Measurements from ENCODE around the gene COPZ2.
A peak's percentile ranks its signal among the peaks of the same experiment; 100 is the strongest.
"Not testable (repeated sequence)": the region's sequence is repeated elsewhere in the genome, so short reads cannot be mapped to it uniquely, and the experiment has no call there.

The COPZ2 gene

DNA sequence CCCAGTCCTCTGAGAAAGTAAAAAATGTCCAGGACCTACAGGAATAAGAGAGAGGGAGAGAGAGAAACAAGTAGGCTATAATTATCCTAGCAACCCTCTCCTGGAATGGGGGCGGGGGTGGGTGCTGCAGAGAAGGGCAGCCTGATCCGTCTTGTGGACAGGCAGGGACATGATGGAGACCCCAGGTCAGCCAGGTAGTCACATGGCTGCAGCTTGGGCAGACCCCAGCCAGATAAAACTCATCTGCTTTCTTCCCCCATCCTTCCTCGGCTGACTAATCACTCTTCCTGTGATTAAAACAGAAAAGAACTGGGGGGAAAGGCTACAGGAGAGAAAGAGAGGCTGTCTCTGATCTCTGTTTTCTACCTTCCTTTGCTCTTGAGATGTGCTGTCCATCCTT lies 32.6 kb downstream of the COPZ2 start:
- no peak for DNase-seq (ENCODE audit: low spot score)

DNA sequence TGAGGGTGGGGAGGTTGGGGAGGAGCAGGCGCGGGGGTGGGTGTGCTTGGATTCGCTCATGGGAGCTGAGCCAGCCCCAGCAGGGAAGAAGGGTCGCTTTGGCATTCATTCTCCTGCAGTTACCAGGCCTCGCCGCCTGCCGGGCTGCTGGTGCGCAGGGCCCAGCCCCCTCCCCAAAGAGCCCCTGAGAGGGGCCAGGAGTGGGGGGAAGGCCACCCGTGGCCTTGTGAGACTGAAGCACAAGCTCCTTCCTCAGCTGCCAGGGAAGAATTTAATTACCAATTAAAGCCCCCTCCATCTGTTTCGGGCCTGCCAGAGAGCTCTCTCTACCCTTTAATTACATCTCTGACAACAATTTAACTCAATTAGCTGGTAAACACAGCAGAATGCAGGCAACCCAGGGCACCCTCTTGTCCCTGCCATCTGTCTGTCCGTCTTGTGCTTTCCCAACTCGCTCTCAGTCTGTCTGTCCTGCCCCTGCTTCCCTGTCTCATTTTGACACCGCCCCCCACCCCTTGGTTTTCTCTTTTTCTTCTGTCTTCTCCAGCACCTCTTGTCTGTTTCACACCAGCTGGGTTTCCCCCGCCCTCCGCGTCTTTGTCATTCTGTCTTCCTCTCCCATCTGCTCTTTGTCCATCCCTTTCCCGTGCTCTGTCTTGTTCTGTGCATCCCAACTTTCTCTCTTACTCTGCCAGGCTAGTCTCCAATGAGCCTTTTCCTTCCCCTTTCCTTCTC lies 34.0 kb downstream of the COPZ2 start:
- DNase-seq (ENCODE audit: low spot score) = no peak

DNA sequence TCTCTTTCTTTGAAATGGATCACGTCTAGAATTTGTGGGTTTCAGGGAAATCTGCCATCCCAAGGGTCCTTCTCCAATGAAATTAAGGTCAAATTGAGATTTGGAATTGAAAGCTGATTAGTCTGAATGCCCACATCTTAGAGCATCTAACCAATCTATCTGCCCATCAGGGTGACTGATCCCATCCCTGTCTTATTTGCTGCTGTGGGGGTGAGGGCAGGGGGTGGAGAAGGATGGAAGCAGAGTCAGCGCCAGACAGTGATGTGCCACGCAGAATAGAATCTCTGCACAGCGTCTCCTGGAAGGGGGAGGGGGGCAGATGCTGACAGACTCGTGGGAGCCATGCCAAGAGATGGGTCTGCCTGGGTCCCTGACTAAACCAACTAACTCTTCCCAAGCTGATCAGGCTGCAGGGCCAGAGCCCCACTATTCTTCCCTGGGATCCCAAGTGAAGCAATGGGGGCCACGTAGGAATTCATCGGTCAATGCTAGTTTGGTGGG lies 34.6 kb downstream of the COPZ2 start:
- DNase-seq (ENCODE audit: low spot score) = no peak

GRCh38 chr17:48002266-48002915 lies 35.2 kb downstream of the COPZ2 start:
- no peak for DNase-seq (ENCODE audit: low spot score)

DNA sequence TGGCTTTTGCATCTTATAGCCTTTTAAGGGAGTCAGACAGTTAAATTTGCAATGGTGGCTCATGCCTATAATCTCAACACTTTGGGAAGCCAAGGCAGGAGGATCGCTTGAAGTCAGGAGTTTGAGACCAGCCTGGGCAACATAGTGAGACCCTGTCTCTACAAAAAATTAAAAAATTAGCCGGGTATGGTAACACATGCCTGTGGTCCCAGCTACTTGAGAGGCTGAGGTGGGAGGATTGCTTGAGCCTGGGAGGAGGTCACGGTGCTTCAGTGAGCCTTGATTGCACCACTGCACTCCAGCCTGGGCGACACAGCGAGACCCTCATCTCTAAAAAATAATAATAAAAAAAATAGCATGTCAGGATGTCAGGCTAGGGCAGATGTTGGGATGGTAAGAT lies 35.9 kb downstream of the COPZ2 start:
- DNase-seq (ENCODE audit: low spot score) = not testable (repeated sequence)

DNA sequence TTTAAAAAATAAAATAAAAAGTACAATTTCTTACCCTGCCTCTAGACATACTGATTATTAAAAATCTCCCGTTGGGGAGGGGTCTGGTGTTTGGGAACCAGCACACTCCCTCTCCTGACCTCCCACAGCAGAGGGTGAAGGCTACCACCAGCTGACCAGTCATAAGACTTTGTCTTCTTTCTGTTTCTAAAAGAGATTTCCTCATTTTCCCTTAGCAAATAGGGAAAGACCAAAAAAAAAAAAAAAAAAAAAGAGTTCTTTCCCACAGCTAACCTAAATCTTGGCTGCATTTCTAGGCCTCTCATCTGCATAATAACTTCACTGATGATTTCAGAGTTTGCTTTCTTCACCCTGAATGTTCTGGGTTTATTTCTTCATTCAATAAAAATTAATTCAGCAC lies 36.4 kb downstream of the COPZ2 start:
- no peak for DNase-seq (ENCODE audit: low spot score)

- peak; percentile 74 for DNase-seq (ENCODE audit: low spot score)
Measured at GRCh38 chr17:47999582-47999981, 38.0 kb downstream of the COPZ2 start.

DNA sequence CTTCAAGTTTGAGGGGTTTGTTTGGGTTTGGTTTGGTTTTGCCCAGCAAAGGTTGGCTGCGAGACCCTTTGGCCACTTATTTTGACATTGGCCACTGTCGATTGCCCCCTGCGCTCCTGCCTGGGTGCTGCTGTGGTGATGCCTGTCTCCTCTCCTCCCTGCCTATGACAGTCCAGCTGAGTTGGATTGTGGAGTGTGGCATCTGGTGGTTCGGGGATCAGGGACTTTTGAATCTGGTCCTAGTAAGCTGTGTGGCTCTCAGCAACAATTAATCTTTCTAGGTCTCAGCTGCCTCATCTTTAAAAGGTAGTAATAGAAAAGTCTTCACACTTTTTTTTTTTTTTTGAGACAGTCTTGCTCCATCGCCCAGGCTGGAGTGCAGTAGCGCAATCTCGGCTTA lies 39.6 kb downstream of the COPZ2 start:
- DNase-seq (ENCODE audit: low spot score) = no peak

GRCh38 chr17:47997586-47997985 lies 40.0 kb downstream of the COPZ2 start:
- DNase-seq (ENCODE audit: low spot score) = no peak

- no peak for DNase-seq (ENCODE audit: low spot score)
Measured at GRCh38 chr17:47996201-47996600, 41.4 kb downstream of the COPZ2 start.

- DNase-seq (ENCODE audit: low spot score) = no peak
Measured at GRCh38 chr17:47995241-47995935, 42.2 kb downstream of the COPZ2 start.

GRCh38 chr17:47994724-47995123 lies 42.9 kb downstream of the COPZ2 start:
- DNase-seq (ENCODE audit: low spot score) = no peak

GRCh38 chr17:47993964-47994363 lies 43.6 kb downstream of the COPZ2 start:
- no peak for DNase-seq (ENCODE audit: low spot score)

GRCh38 chr17:47993031-47993564 lies 44.5 kb downstream of the COPZ2 start:
- DNase-seq (ENCODE audit: low spot score) = no peak

- no peak for DNase-seq (ENCODE audit: low spot score)
Measured at GRCh38 chr17:47992216-47992615, 45.4 kb downstream of the COPZ2 start.

DNA sequence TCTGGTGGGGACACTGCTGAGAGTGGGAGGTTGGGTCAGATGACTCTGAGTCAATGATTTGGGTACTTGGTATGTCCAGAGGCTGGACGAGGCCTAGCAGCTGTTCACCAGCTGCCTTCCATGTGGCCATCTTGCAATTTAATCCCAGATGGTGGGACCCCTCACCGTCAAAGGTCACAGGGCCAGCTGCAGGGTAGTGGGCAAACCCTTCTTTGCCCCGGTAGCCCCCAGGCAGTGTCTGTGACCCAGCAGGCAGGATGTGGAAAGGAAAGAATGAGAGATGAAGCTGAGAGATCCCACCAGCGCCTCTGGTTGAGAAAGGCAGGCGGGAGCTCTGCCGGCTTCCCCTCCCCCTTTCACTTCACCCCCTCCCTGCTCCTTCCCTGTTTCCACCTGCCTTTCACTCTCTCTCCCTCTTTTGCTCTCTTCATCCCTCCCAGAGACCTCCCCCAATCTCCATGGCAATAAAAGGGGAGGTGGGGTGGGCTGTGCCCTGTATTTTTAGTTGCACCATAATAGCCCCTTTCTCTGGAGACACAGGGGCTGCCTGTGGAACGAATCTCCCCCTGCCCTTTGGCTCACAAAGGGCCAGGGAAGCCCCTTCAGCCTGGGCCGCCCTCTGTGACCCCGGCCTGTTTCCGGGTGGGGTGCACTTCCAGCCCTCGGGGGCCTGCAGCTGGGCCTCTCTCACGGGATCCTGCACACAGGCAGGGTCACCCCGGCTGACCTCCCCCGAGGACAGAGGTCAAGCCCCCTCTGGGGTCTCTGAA lies 46.5 kb downstream of the COPZ2 start:
- DNase-seq (ENCODE audit: low spot score) = no peak

GRCh38 chr17:47989700-47990099 lies 47.9 kb downstream of the COPZ2 start:
- no peak for DNase-seq (ENCODE audit: low spot score)

DNA sequence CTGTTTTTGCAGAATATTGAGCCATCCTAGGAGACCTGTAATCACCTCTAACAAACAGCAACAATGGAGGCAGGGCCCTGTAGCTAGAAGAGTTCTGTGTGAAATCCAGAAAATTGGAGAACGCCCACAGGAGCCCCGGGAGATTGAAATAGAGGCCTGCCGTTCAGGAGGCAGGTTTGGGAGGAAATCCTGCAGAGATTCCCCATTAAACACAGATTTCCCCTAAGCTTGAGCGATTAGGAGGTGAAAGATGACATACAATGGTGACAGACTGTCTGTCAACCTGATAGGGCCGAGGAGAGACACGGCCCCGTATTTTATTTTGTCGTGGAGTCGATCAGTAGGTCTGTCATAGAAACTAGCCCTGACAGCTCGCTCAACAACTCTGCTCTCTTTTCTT lies 48.4 kb downstream of the COPZ2 start:
- DNase-seq (ENCODE audit: low spot score) = no peak

GRCh38 chr17:47988445-47988844 lies 49.2 kb downstream of the COPZ2 start:
- not testable (repeated sequence) for DNase-seq (ENCODE audit: low spot score)

DNA sequence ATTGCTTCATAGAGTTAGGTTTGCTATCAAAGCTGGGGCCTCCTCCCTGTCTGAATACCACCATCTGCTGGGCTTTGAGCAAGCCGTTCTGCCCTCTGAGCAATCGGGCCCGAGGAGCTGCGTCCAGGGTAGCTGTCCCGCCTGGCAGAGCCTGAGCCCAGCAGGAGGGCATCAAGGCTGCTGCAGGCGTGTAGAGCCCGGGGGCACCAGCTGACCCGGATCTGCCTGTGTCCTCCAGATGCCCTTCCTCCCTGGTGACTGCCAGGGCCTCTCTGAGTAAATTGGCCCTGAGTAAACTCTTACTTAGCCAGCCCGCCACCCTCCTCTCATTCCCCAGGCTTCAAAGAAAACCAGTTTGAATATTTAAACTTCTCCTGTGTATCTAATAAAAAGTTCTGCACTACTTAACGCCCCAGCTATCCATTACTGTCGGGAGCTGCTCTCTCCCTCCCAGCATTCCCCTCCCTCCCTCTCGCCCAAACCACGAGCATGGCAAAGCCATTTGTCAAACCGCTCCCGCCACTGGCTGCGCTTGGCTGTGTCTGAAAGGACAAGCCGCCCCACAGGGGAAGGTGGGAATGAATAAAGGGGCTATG lies 50.3 kb downstream of the COPZ2 start:
- DNase-seq (ENCODE audit: low spot score) = no peak

DNA sequence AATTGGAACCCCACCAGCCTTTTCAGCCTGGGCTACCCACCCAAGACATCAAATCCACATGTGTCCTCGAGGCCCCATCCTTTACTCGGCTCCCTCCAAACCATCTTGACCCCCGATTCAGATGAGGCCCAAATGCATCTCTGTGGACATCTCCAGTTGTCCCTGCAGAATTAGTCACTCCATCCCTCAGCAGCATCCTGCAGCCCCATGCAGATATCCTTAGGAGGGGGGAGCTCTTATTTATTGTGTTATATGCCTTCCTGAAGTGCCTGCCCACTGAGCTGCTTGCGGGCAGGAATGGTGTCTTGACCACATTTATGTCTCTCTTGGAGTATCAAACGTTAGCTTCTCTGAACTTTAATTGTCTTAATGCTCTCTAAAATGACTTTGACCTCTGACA lies 51.1 kb downstream of the COPZ2 start:
- DNase-seq (ENCODE audit: low spot score) = no peak

Data from RKO (cell line).